ENCODE data around the gene TUBB3. TPM values are rescaled to one million over a fixed set of nuclear protein-coding genes. Genes with fewer than 3 reads are reported as not detected.

TUBB3 gene
- total RNA-seq, 1 experiment from 2014 or later = 173 TPM

DNA sequence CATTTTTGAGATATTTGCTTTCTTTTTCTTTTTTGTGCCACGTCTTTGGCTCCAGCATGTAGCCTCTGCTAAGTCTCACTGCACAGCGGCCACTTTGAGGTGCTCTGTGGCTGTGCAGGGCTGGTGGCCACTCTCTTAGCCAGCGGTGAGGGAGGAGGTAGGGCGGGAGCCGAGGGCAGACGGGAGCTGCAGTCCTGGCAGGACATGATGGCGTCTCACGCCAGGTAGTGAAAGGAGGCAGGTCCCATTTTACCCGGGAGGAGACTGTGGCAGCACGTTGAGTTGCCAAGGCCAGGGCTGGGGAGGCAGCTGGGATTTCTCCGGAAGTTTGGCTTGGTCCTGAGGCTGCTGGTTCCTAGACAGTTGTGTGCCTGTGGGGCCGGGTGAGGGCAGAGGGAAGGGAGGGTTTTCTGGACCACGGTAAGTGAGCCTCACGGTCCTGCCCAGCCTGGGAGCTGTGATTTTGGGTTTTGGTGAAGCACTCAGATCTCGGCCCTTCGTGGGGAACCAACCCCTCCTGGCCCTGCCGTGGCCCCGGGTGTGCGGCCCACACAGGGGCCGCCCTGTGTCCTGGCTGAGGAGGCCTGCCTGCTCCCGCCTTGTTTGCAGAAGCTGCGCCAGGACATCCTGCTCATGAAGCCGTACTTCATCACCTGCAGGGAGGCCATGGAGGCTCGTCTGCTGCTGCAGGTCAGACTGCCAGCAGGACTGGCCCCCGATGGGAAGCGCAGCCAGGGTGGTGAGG is 39.8 kb downstream of the TUBB3 start:
- H3K79me2 ChIP-seq (ENCODE audit: insufficient read depth, low read length) = no peaks in the 10 kb centered on the region
- no peak overlapping the region for H3K4me2 ChIP-seq (ENCODE audit: low read length)
- H3K36me3 ChIP-seq (ENCODE audit: control insufficient read depth in 1 of 2, insufficient read depth in 2 of 2, low read length in 2 of 2) = peaks cover 5 to 27% of the 10 kb centered on the region in 2 experiments; a peak in 3 of 4 replicates
- H4K20me1 ChIP-seq (ENCODE audit: insufficient read depth) = no peaks in the 10 kb centered on the region
- TF ChIP-seq ZBTB33 (IDR thresholded peaks at IDR 0.05; ENCODE audit: extremely low read depth, insufficient replicate concordance, low read length) = no peak
- no peaks in the 10 kb centered on the region for H3K9me2 ChIP-seq (ENCODE audit: insufficient read depth)
- DNase-seq (ENCODE audit: low read depth, low spot score) (no peak), ATAC-seq (no peak)
- no peaks in the 10 kb centered on the region for H3K27me3 ChIP-seq (ENCODE audit: insufficient read depth, low read length)
- no peaks in the 10 kb centered on the region for H3K9me3 ChIP-seq (ENCODE audit: control insufficient read depth in 1 of 2, insufficient read depth in 1 of 2, low read depth in 1 of 2, low read length in 2 of 2)
- no peak overlapping the region for H3K27ac ChIP-seq (ENCODE audit: low read depth, low read length)
- intact Hi-C loops (cut with micrococcal nuclease) = no loop called here
- H3K4me1 ChIP-seq (ENCODE audit: control insufficient read depth in 1 of 2, insufficient read depth in 2 of 2, low read length in 2 of 2) = no peaks in the 10 kb centered on the region
- POLR2A ChIA-PET = no interaction called here
- H2AFZ ChIP-seq (ENCODE audit: low read depth, low read length, poor library complexity, severe bottlenecking) = no peak overlapping the region
- CTCF ChIA-PET = no interaction called here
- BruUV-seq (replicated peaks) = TSS peak; percentile 15
- H3K4me3 ChIP-seq (replicated peaks in 1 of 2; ENCODE audit: low read depth in 1 of 2, low read length in 2 of 2) = no peak overlapping the region
- no peak overlapping the region for H3K9ac ChIP-seq (ENCODE audit: low read length)
- RAD21 ChIA-PET (ENCODE audit: low non-redundant PET in 1 of 2, low total read pairs in 2 of 2, uncharacterized antibody in 2 of 2, unreplicated experiment in 2 of 2) = no interaction called here

GRCh38 chr16:89964201-89964600 is 41.1 kb downstream of the TUBB3 start:
- ATAC-seq (no peak), DNase-seq (ENCODE audit: low read depth, low spot score) (no peak)
- H3K27me3 ChIP-seq (ENCODE audit: insufficient read depth, low read length) = no peaks in the 10 kb centered on the region
- no TSS peak for BruUV-seq (replicated peaks)
- no peak overlapping the region for H3K4me2 ChIP-seq (ENCODE audit: low read length)
- peaks cover 5 to 14% of the 10 kb centered on the region in 2 experiments; a peak in 2 of 4 replicates for H3K36me3 ChIP-seq (ENCODE audit: control insufficient read depth in 1 of 2, insufficient read depth in 2 of 2, low read length in 2 of 2)
- no peaks in the 10 kb centered on the region for H3K9me3 ChIP-seq (ENCODE audit: control insufficient read depth in 1 of 2, insufficient read depth in 1 of 2, low read depth in 1 of 2, low read length in 2 of 2)
- no peaks in the 10 kb centered on the region for H3K79me2 ChIP-seq (ENCODE audit: insufficient read depth, low read length)
- H3K9ac ChIP-seq (ENCODE audit: low read length) = no peak overlapping the region
- intact Hi-C loops (cut with micrococcal nuclease) = no loop called here
- ChIA-PET RAD21 (ENCODE audit: low non-redundant PET in 1 of 2, low total read pairs in 2 of 2, uncharacterized antibody in 2 of 2, unreplicated experiment in 2 of 2) (no interaction called here), POLR2A (no interaction called here), CTCF (no interaction called here)
- no peak overlapping the region for H2AFZ ChIP-seq (ENCODE audit: low read depth, low read length, poor library complexity, severe bottlenecking)
- no peak overlapping the region for H3K4me3 ChIP-seq (replicated peaks in 1 of 2; ENCODE audit: low read depth in 1 of 2, low read length in 2 of 2)
- H4K20me1 ChIP-seq (ENCODE audit: insufficient read depth) = no peaks in the 10 kb centered on the region
- H3K4me1 ChIP-seq (ENCODE audit: control insufficient read depth in 1 of 2, insufficient read depth in 2 of 2, low read length in 2 of 2) = no peaks in the 10 kb centered on the region
- no peaks in the 10 kb centered on the region for H3K9me2 ChIP-seq (ENCODE audit: insufficient read depth)
- H3K27ac ChIP-seq (ENCODE audit: low read depth, low read length) = no peak overlapping the region
- no peak for TF ChIP-seq SIN3A (IDR thresholded peaks at IDR 0.05; ENCODE audit: low read depth)
- no peak for TF ChIP-seq FOSL1 (IDR thresholded peaks at IDR 0.05; ENCODE audit: low read depth)
- TF ChIP-seq SRF (IDR thresholded peaks at IDR 0.05; ENCODE audit: low read depth) = no peak
- TF ChIP-seq, protein P1, sequence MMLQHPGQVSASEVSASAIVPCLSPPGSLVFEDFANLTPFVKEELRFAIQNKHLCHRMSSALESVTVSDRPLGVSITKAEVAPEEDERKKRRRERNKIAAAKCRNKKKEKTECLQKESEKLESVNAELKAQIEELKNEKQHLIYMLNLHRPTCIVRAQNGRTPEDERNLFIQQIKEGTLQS (IDR thresholded peaks at IDR 0.05) = no peak
- no peak for TF ChIP-seq ZFX (IDR thresholded peaks at IDR 0.05)
- no peak for TF ChIP-seq ZBTB33 (IDR thresholded peaks at IDR 0.05; ENCODE audit: extremely low read depth, insufficient replicate concordance, low read length)
- no peak for TF ChIP-seq ZNF274 (IDR thresholded peaks at IDR 0.05; ENCODE audit: low read depth, low read length)
- TF ChIP-seq POLR2AphosphoS5 (IDR thresholded peaks at IDR 0.05; ENCODE audit: low read depth, low read length) = no peak
- TF ChIP-seq, protein P2, sequence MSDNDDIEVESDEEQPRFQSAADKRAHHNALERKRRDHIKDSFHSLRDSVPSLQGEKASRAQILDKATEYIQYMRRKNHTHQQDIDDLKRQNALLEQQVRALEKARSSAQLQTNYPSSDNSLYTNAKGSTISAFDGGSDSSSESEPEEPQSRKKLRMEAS (IDR thresholded peaks at IDR 0.05) = no peak
- TF ChIP-seq TCF7L2 (IDR thresholded peaks at IDR 0.05; ENCODE audit: borderline replicate concordance, extremely low read depth, insufficient read depth, insufficient read length) = no peak

All from HCT116 (cell line).